Epithelial cell of proximal tubule (primary cell): Measurements from ENCODE around the gene THRB. TPM values are rescaled to one million over a fixed set of nuclear protein-coding genes. Genes with fewer than 3 reads are reported as not detected.

Source experiments
- DNase-seq: peaks from one replicate; pipeline ENCODE4 v3.0.0-alpha.2; 2011; ENCODE audit warnings: low read depth
- H3K4me3 ChIP-seq: 2 replicates; pipeline ENCODE4 v1.5.1; 2011; ENCODE audit warnings: low read depth, mild to moderate bottlenecking, low read length
- CTCF ChIP-seq: conservative IDR thresholded peaks from 2 replicates; pipeline ENCODE4 v1.5.1; 2012; ENCODE audit warnings: low read depth, mild to moderate bottlenecking, low read length
- total RNA-seq: library from RNA; depleted of rRNA; stranded (reverse); fragments of >200 nt; gene quantifications from 2 replicates; pipeline ENCODE4 v1.2.3, GENCODE V29; 2015

THRB gene
- total RNA-seq, 1 donor from 2014 or later: 2.1 TPM

DNA sequence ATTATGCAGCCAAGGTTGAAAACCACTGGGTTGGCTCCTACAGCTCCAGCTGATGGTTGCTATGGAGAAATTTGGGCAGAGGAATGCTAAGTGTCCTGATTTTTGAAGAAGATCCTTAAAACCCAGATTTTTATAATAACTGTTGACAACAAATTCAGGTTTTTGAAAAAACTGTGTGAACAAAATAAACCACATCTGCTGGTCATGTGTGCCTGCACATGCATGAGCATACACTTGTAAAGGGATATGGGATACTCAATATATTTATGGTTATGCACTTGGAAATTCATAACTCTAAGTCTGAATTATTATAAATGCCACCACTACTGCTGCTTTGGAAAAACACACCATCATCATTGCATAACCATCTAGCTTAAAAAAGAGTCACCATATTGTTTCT is 133.7 kb downstream of the THRB start:
- H3K4me3 ChIP-seq: no peak overlapping the region
- no peak for TF ChIP-seq CTCF
- no peak for DNase-seq

DNA sequence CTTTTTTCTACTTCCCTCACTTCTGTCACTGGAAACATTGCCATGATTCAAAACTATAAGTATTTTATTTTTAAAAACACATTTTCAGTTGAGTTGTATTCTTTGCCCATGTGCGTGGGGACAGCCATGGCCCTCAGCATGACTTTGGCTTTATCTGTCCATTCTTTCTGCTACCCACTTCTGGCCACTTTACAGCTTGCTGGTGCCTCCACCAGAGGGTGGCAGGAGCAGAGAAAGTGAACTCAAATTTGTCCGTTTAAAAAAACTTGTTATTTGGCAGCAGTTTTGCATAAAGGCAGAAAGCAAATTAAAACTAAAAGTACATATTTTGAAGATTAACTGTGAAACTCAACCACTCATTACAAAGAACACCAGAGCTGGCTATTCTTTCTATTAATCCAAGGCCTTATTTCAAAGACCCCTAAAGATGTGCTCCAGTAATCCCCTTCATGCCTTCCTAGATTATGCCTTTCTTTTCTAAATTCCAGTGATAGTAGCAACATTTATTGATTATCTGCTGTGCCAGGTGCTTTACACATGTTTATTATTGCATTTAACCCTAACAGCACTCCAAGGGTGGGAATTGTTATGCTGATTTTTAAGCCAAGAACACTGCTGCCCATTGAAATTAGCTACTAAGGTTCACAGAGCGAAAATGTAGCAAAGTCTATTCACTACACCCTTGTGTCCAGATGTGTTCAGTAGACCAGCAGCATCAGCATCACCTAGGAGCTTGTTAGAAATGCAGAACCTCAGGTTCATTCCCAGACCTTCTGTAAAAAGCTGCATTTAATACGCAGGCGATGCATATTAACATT is 134.8 kb downstream of the THRB start:
- DNase-seq: no peak
- TF ChIP-seq CTCF: peak; percentile 66
- H3K4me3 ChIP-seq: no peak overlapping the region

- no peak for TF ChIP-seq CTCF
- H3K4me3 ChIP-seq: no peak overlapping the region
- DNase-seq: no peak
Measured at GRCh38 chr3:24359102-24359501, 135.5 kb downstream of the THRB start.

- no peak overlapping the region for H3K4me3 ChIP-seq
- no peak for TF ChIP-seq CTCF
- no peak for DNase-seq
Measured at GRCh38 chr3:24357635-24358034, 137.0 kb downstream of the THRB start.

- H3K4me3 ChIP-seq: no peak overlapping the region
- TF ChIP-seq CTCF: no peak
- DNase-seq: no peak
Measured at GRCh38 chr3:24355806-24356205, 138.8 kb downstream of the THRB start.

GRCh38 chr3:24354230-24354629 is 140.4 kb downstream of the THRB start:
- TF ChIP-seq CTCF: no peak
- DNase-seq: no peak
- no peak overlapping the region for H3K4me3 ChIP-seq
